ENCODE measurements around the gene ZFYVE9. TPM values are rescaled to one million over a fixed set of nuclear protein-coding genes. Genes with fewer than 3 reads are reported as not detected.

Gene ZFYVE9
- total and polyA plus RNA-seq, 9 of the 15 experiments (the other 6 are each of a cell fraction or from before 2014, with no cell fraction given): 0.52 to 14.4 (median 8.9) TPM

DNA sequence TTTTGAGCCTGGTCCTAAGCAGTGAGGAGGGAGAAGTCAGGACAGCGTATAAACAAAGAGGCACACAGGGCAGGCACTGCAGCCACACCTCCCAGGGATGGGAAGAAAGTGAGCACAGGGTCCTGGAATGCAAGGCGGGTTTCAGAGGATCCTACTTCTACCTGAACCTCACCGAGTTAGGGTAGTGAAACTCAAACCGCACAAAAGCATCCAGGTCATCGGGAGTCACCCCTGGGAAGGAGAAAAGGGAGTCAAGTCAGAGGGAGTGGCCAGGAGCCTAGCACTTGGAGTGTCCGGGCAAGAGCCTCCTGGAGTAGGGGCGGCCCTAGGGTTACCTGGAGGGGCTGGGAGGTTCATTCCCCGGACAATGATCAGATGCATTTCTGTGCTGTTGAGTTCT is 213.5 kb downstream of the ZFYVE9 start:
- WGBS (ENCODE audit: insufficient coverage, low coverage, missing lambda C conversion rate): 91% methylated on average over 8 of the region's 8 CpGs
- TF ChIP-seq CHD7 (IDR thresholded peaks at IDR 0.05; ENCODE audit: low read depth, low read length) (no peak), ELF2 (CRISPR knock-in tag; IDR thresholded peaks at IDR 0.05) (no peak), ZNF12 (CRISPR knock-in tag; IDR thresholded peaks at IDR 0.05) (no peak), SP2 (IDR thresholded peaks at IDR 0.05; ENCODE audit: extremely low read depth, low read depth, low read length, poor library complexity, severe bottlenecking) (no peak), ZNF197 (CRISPR knock-in tag; IDR thresholded peaks at IDR 0.05; ENCODE audit: low read depth) (no peak), SP1 (CRISPR knock-in tag; IDR thresholded peaks at IDR 0.05) (no peak)
- no peaks in the 10 kb centered on the region for H3K79me2 ChIP-seq (ENCODE audit: control insufficient read depth, insufficient read depth, low read length)
- H3K4me3 ChIP-seq: no peak overlapping the region
- H3K4me1 ChIP-seq (replicated peaks in 1 of 2; ENCODE audit: control insufficient read depth in 2 of 2, insufficient read depth in 2 of 2, low read length in 2 of 2): no peaks in the 10 kb centered on the region; a peak in 1 of 5 replicates
- FAIRE-seq (no peak), DNase-seq (ENCODE audit: extremely low read depth in 1 of 4, low spot score in 3 of 4) (no peak), ATAC-seq (no peak)
- H3K36me3 ChIP-seq (ENCODE audit: control insufficient read depth, insufficient read depth, low read length): peaks cover 92% of the 10 kb centered on the region
- CTCF ChIA-PET (ENCODE audit: low intra/inter-chr PET ratio): no interaction called here
- H4K20me1 ChIP-seq (replicated peaks; ENCODE audit: control insufficient read depth, insufficient read depth, low read length): 0 out of 2 replicates have a peak, but pooled peaks cover 3% of the 10 kb centered on the region
- H3K9ac ChIP-seq (ENCODE audit: insufficient read depth in 1 of 2, low read depth in 2 of 2, low read length in 2 of 2): no peak overlapping the region
- no peak overlapping the region for H3K27ac ChIP-seq (ENCODE audit: extremely low read depth, low read depth, low read length)
- no peaks in the 10 kb centered on the region for H3K9me3 ChIP-seq (replicated peaks; ENCODE audit: control insufficient read depth, insufficient read depth, low read depth, low read length)
- no TSS peak for BruUV-seq (replicated peaks)
- H3K9me1 ChIP-seq (ENCODE audit: control insufficient read depth, insufficient read depth, low read length): no peaks in the 10 kb centered on the region
- H2AFZ ChIP-seq (ENCODE audit: low read depth, low read length): no peak overlapping the region
- POLR2A ChIA-PET: no interaction called here
- no peak overlapping the region for H3K4me2 ChIP-seq (ENCODE audit: insufficient read depth, low read length)
- in situ Hi-C loops (cut with MboI) (no loop called here), intact Hi-C loops (cut with micrococcal nuclease) (no loop called here)
- H3K27me3 ChIP-seq (ENCODE audit: control insufficient read depth in 2 of 2, insufficient read depth in 2 of 2, low read length in 2 of 2): no peaks in the 10 kb centered on the region

Data from K562 (cell line).